NCI-H187 treated with DMSO at 0.1 percent for 48 hours (cell line): Measurements from ENCODE around the gene CHIC2.

Experiments used
- DNase-seq: peaks from one replicate; lab custom pipeline; 2025; lab: John Stamatoyannopoulos, UW

The CHIC2 gene

GRCh38 chr4:54093324-54094240, 29.2 kb upstream of the CHIC2 start:
- no peak for DNase-seq

- DNase-seq = no peak
These were observed 28.3 kb upstream of the CHIC2 start for GRCh38 chr4:54092405-54093323.

GRCh38 chr4:54091637-54092404, 27.4 kb upstream of the CHIC2 start:
- DNase-seq = peak; percentile 55

DNA sequence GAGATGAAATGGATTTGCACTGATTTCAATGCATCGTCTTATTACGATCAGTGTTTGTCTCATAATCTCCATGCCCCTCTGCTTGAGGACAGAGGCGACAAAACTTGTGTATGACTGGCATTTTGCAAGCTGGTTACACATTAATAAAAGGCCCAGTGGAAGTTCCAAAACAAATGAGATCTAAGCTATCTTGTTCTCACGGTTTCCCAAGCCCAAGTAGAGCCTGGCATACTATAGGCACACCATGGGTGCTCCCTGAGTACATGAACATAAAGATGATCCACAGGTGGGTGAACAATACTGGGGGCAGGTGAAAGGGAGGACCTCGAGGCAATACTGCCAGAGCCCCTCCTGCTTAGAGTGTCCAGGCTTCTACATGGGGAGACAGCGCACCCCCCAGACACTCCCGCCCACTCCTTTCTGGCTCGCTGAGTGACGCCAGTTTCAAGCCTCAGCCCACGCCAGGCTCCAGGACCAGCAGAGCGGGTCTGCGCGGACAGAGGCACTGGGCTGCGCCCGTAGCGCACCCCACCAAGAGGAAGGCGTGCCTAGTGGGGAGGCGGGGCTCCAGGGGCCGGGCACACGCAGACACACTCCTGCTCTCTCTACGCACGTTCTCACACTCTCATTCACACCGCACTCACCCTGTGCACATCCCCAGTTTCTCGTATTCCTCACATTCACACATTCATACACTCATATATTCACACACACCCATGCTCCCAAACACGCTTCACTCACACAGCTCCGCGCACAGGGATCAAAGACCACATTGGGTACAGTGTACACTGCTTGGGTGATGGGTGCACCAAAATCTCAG, 26.6 kb upstream of the CHIC2 start:
- no peak for DNase-seq

DNA sequence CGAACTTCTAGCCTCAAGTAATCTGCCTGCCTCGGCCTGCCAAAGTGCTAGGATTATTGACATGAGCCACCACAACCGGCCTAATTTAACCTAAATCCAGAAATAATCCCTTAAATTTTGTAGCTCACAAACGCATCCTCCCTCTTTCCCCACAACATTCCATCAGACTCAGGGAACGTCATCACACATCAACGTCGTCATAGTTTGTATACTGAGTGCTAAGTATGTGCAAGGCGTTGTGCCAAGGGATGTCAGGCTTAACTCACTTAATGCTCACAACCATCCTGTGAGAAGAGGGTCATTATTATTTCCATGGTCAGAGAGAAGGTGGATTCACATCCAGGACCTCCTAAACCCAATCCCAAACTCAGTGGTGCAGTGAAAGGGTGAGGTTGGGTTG, 26.0 kb upstream of the CHIC2 start:
- no peak for DNase-seq

GRCh38 chr4:54089875-54090274, 25.5 kb upstream of the CHIC2 start:
- DNase-seq = no peak

- no peak for DNase-seq
These were observed 20.9 kb upstream of the CHIC2 start for GRCh38 chr4:54085284-54085683.

DNA sequence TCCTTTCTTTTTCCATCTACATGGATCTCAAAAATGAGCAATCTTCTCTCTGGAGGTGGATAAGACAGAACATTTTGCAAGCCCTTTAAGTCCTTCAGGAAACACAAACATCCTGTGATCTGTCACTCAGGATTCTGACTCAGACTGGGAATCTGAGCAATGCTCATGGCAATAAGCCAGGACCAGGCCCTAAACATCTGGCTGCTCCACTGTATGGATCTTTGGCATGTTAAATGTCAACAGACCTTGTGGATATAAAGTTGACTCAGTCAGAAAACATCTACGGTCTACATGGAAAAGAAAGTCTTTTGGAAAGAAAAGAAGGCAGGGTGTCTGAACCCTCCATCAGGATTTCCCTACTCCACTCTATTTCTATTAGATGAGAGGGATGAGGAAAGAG, 17.8 kb upstream of the CHIC2 start:
- DNase-seq = no peak

GRCh38 chr4:54077812-54078211, 13.4 kb upstream of the CHIC2 start:
- no peak for DNase-seq

DNA sequence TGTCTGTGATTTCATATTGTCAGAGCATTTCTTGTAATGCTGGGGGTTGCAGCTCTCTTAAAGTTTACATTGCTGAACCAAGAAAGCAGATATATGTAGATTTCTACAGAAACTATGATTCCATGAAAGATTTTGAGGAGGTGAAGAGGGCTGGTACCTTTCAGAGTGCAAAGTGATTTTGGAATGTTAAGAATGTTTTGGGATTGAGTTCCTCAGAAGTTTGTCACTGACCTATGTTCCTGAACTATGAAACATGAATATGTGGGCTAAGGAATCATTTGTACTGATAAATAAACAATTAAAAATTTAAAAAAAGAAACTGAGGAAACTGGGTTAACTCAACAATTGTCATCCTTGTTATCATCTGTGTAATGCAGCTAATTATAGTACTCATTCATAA, 12.3 kb upstream of the CHIC2 start:
- DNase-seq = no peak

GRCh38 chr4:54074381-54074780, 10.0 kb upstream of the CHIC2 start:
- DNase-seq = no peak

DNA sequence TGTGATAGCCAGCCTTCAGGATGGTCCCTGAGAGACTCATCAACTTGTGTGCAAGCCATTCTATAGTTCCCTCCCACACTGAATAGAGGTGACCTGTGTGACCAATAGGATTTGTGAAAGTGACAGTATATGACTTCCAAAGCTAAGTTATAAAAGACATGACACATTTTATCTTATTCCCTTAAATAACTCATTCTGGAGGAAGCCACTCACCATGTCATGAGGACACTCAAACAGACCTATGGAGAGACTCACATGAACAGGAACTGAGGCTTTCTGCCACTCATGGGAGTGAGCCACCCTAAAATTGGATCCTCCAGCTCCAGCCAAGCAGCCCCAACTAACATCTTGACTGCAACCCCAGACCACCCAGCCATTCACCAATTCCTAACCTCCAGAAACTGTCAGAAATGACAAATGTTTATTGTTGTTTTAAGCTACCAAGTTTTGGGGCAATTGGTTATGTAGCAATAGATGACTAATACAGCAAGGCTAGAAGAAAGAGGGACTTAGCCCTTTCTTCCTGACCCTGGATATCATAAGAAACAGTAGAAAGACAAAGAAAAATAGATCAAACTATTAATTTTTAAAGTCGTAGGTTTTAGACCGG, 9.0 kb upstream of the CHIC2 start:
- DNase-seq = no peak

GRCh38 chr4:54067166-54067565, 2.8 kb upstream of the CHIC2 start:
- DNase-seq = no peak

GRCh38 chr4:54066718-54067129, 2.3 kb upstream of the CHIC2 start:
- no peak for DNase-seq

- no peak for DNase-seq
These were observed 1.6 kb upstream of the CHIC2 start for GRCh38 chr4:54066088-54066415.

GRCh38 chr4:54065282-54066087, 1.1 kb upstream of the CHIC2 start:
- no peak for DNase-seq

GRCh38 chr4:54063737-54064316, 578 bp downstream of the CHIC2 start:
- no peak for DNase-seq

DNA sequence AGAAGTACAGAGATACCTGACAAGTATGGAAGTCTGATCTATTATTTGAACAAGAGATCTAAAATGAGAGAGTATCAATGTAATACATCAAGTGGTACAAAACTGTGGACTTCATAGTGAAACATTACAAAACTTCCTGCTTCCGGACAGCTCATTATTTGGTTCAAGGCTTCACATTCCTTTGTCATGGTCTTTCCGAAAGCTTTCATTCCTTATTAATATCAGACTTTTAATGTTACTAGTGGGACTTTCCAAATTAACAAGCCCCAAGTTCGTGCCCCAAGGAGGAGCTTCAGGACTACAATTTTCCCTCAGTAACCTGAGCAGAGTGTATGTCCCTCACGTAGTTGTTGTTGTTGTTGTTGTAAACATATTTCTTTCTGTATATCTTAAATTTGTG, 1.2 kb downstream of the CHIC2 start:
- DNase-seq = no peak

- DNase-seq = no peak
These were observed 2.0 kb downstream of the CHIC2 start for GRCh38 chr4:54062392-54062791.

DNA sequence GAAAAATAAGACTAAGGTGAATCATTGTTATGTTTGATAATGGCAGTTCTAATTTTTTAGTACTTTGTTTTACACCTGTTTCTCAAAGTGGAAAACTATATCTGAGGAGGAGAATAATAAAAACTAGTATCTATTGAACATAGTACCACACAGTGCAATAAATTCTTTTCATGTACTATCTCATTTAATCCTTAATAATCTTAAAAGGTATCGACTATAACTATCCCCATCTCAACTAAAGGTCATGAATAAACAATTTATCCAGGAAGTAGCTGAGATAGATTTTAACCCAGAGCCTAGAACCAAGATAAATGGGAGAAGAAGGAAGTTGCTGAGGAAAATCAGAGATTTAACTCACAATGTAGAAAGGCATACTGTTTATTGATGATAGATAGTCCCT, 2.5 kb downstream of the CHIC2 start:
- DNase-seq = no peak
